ENCODE results near the gene RASSF5. TPM values are rescaled to one million over a fixed set of nuclear protein-coding genes. Genes with fewer than 3 reads are reported as not detected.

RASSF5 gene
- total RNA-seq, 3 donors from 2014 or later = 11.0 to 17.0 (median 11.1) TPM

- Histone ChIP-seq H3K4me1 (peaks cover 0 to 11% of the 10 kb centered on the region in 2 donors), H3K27ac (peak overlapping the region in 1 of 2 donors; percentile 69), H3K9me3 (no peaks in the 10 kb centered on the region), H3K27me3 (no peaks in the 10 kb centered on the region), H3K36me3 (no peaks in the 10 kb centered on the region), H3K4me3 (no peak overlapping the region)
- no peak for TF ChIP-seq POLR2A (IDR thresholded peaks at IDR 0.05)
- TF ChIP-seq CTCF (IDR thresholded peaks at IDR 0.05) = no peak
- TF ChIP-seq POLR2AphosphoS5 (IDR thresholded peaks at IDR 0.05) = no peak
- intact Hi-C loops (cut with DNase I; ENCODE audit: low total_unique reads) = no loop called here
- DNase-seq (ENCODE audit: low spot score in 2 of 2) = no peak
Measured at GRCh38 chr1:206537141-206537540, 29.8 kb downstream of the RASSF5 start.

GRCh38 chr1:206538086-206538770 lies 30.9 kb downstream of the RASSF5 start:
- Histone ChIP-seq H3K9me3 (no peaks in the 10 kb centered on the region), H3K36me3 (no peaks in the 10 kb centered on the region), H3K4me3 (no peak overlapping the region), H3K27ac (no peak overlapping the region), H3K27me3 (no peaks in the 10 kb centered on the region), H3K4me1 (peaks cover 0 to 11% of the 10 kb centered on the region in 2 donors)
- intact Hi-C loops (cut with DNase I; ENCODE audit: low total_unique reads) = no loop called here
- no peak for TF ChIP-seq POLR2A (IDR thresholded peaks at IDR 0.05)
- no peak for DNase-seq (ENCODE audit: low spot score in 2 of 2)

GRCh38 chr1:206538901-206539640 lies 31.7 kb downstream of the RASSF5 start:
- Histone ChIP-seq H3K4me3 (no peak overlapping the region), H3K36me3 (no peaks in the 10 kb centered on the region), H3K9me3 (no peaks in the 10 kb centered on the region), H3K4me1 (peaks cover 0 to 11% of the 10 kb centered on the region in 2 donors), H3K27me3 (no peaks in the 10 kb centered on the region), H3K27ac (peak overlapping the region; percentile 84 to 87)
- no peak for TF ChIP-seq POLR2AphosphoS5 (IDR thresholded peaks at IDR 0.05)
- TF ChIP-seq POLR2A (IDR thresholded peaks at IDR 0.05) = no peak
- intact Hi-C loops (cut with DNase I; ENCODE audit: low total_unique reads) = no loop called here
- DNase-seq (ENCODE audit: low spot score in 2 of 2) = no peak

- intact Hi-C loops (cut with DNase I; ENCODE audit: low total_unique reads) = no loop called here
- peak; percentile 64 to 74 for DNase-seq (ENCODE audit: low spot score in 2 of 2)
Measured at GRCh38 chr1:206540044-206540780, 32.9 kb downstream of the RASSF5 start.

GRCh38 chr1:206541236-206541833 lies 34.0 kb downstream of the RASSF5 start:
- Histone ChIP-seq H3K4me3 (no peak overlapping the region), H3K27me3 (no peaks in the 10 kb centered on the region), H3K4me1 (peaks cover 0 to 11% of the 10 kb centered on the region in 2 donors), H3K27ac (peak overlapping the region; percentile 84 to 87), H3K9me3 (no peaks in the 10 kb centered on the region), H3K36me3 (no peaks in the 10 kb centered on the region)
- TF ChIP-seq CTCF (IDR thresholded peaks at IDR 0.05) (no peak), POLR2A (IDR thresholded peaks at IDR 0.05) (no peak), POLR2AphosphoS5 (IDR thresholded peaks at IDR 0.05) (no peak)
- DNase-seq (ENCODE audit: low spot score in 2 of 2) = no peak
- intact Hi-C loops (cut with DNase I; ENCODE audit: low total_unique reads) = no loop called here

More at GRCh38 chr1:206540044-206540780, 32.9 kb downstream of the RASSF5 start:
- no peaks in the 10 kb centered on the region for H3K27me3 ChIP-seq
- H3K27ac ChIP-seq = peak overlapping the region; percentile 84 to 87
- H3K4me3 ChIP-seq = no peak overlapping the region
- TF ChIP-seq POLR2A (IDR thresholded peaks at IDR 0.05) (no peak), CTCF (IDR thresholded peaks at IDR 0.05) (no peak), POLR2AphosphoS5 (IDR thresholded peaks at IDR 0.05) (peak in 1 of 3 donors; percentile 31)
- no peaks in the 10 kb centered on the region for H3K36me3 ChIP-seq
- no peaks in the 10 kb centered on the region for H3K9me3 ChIP-seq
- peaks cover 0 to 11% of the 10 kb centered on the region in 2 donors for H3K4me1 ChIP-seq
